CD4-positive, alpha-beta T cell (primary cell): ENCODE measurements around the gene U2AF2. TPM values are rescaled to one million over a fixed set of nuclear protein-coding genes. Genes with fewer than 3 reads are reported as not detected.

Source experiments
- ATAC-seq: fragments of 200-7000 bp; cut with Tn5 transposase; one replicate; pipeline ENCODE4 v1.10.0; 2022; ENCODE audit warnings: mild to moderate bottlenecking; ENCODE audit not compliant: poor library complexity
- CTCF ChIA-PET: fragments of 350-600 bp; sonication (Branson Sonifier 250); formaldehyde crosslinking; loops from one replicate; lab custom pipeline; 2021; ENCODE audit warnings: antibody characterized with exemption, inconsistent platforms; lab: Charles Lee
- POLR2A ChIA-PET: fragments of 350-600 bp; sonication (Branson Sonifier 250); formaldehyde crosslinking; loops from one replicate; lab custom pipeline; 2021; ENCODE audit warnings: antibody characterized with exemption, inconsistent platforms; lab: Charles Lee
- DNase-seq, 14 experiments: peaks; one replicate each; pipeline ENCODE4 v3.0.0-alpha.2; 2013 to 2020; ENCODE audit warnings: mixed read lengths in 2 of 14
- H3K27ac ChIP-seq, 2 donors: one replicate each; pipeline versions ENCODE4 v1.5.1 to v1.7.0; 2013; ENCODE audit warnings: low read length in 2 of 2, low read depth in 1 of 2, mild to moderate bottlenecking in 1 of 2
- H3K27me3 ChIP-seq, 2 experiments: 1 replicate in 1 of 2; 2 replicates in 1 of 2; pipeline versions ENCODE4 v1.6.1 to v1.7.0; 2013; ENCODE audit warnings: low read length in 2 of 2, control low read depth in 1 of 2, mild to moderate bottlenecking in 1 of 2, moderate library complexity in 1 of 2; ENCODE audit not compliant: insufficient read depth in 2 of 2, control insufficient read depth in 1 of 2
- H3K36me3 ChIP-seq: one replicate; pipeline ENCODE4 v1.6.1; 2013; ENCODE audit warnings: low read length, control low read depth; ENCODE audit not compliant: insufficient read depth
- H3K4me1 ChIP-seq: one replicate; pipeline ENCODE4 v1.6.1; 2013; ENCODE audit warnings: low read length, control low read depth; ENCODE audit not compliant: insufficient read depth
- H3K4me3 ChIP-seq: one replicate; pipeline ENCODE4 v1.5.1; 2013; ENCODE audit warnings: mild to moderate bottlenecking, low read length, moderate library complexity
- H3K9me3 ChIP-seq, 2 experiments: 1 replicate in 1 of 2; 2 replicates in 1 of 2; pipeline versions ENCODE4 v1.6.1 to v1.7.0; 2013; ENCODE audit warnings: low read length in 2 of 2, mild to moderate bottlenecking in 2 of 2, control low read depth in 1 of 2, moderate library complexity in 1 of 2; ENCODE audit not compliant: control insufficient read depth in 1 of 2, insufficient read depth in 1 of 2
- H3K27ac Mint-ChIP-seq: one replicate; pipeline ENCODE4 v1.8.0; 2020; ENCODE audit warnings: mixed read lengths
- H3K27me3 Mint-ChIP-seq: one replicate; pipeline ENCODE4 v1.8.0; 2021; ENCODE audit warnings: mixed read lengths
- H3K36me3 Mint-ChIP-seq: one replicate; pipeline ENCODE4 v1.8.0; 2021; ENCODE audit warnings: low read depth, mixed read lengths
- H3K4me1 Mint-ChIP-seq: one replicate; pipeline ENCODE4 v1.8.0; 2021; ENCODE audit warnings: low read depth, mixed read lengths
- H3K4me3 Mint-ChIP-seq: one replicate; pipeline ENCODE4 v1.8.0; 2020; ENCODE audit warnings: mild to moderate bottlenecking, mixed read lengths
- H3K9me3 Mint-ChIP-seq: one replicate; pipeline ENCODE4 v1.8.0; 2020; ENCODE audit warnings: mixed read lengths
- intact Hi-C, 2 experiments: fragments of 100-400 bp; cut with DNase I in 1 of 2; cut with micrococcal nuclease in 1 of 2; formaldehyde crosslinking; loops; one replicate each; pipeline versions ENCODE4 v1.15.1 to v1.9.0; 2023 to 2025; cut with DNase I, micrococcal nuclease
- total RNA-seq, 174 experiments: library from RNA in 2 of 174; stranded (reverse) in 2 of 174; gene quantifications; one replicate each; pipeline ENCODE4 v1.2.3 and lab custom pipeline; 2021 to 2026
- TF ChIP-seq, protein P1 (sequence below): fragments of 200-600 bp; IDR thresholded peaks from one replicate; pipeline ENCODE4 v1.8.0; 2022; ENCODE audit warnings: antibody characterized with exemption, mild to moderate bottlenecking

Gene U2AF2
- total RNA-seq, 2 experiments from 2014 or later: 209 to 212 TPM

DNA sequence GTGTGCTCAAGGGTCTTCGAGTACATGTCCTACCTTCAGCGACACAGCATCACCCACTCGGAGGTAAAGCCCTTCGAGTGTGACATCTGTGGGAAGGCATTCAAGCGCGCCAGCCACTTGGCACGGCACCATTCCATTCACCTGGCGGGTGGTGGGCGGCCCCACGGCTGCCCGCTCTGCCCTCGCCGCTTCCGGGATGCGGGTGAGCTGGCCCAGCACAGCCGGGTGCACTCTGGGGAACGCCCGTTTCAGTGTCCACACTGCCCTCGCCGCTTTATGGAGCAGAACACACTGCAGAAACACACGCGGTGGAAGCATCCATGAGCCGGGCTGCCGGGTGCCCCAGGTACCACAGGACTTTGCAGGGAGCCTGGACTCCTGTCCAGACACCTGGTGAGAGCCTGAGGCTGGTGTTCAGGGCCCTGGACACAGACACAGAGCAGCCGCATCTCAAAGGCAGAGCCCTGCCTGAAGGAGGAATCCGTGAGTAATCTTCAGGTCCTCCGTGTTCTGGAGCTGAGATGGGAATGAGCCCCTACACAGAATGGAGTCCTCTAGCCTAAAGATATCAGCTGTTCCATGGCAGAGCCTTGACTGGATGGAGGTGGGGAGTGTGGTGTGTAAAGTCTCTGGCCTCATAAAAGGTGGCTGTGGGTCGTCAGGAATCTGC, 9.9 kb upstream of the U2AF2 start:
- DNase-seq (no peak), ATAC-seq (no peak)
- H3K4me1 ChIP-seq: peaks cover 75% of the 10 kb centered on the region
- Mint-ChIP-seq H3K4me1 (peaks cover 53% of the 10 kb centered on the region), H3K4me3 (peak overlapping the region; percentile 89), H3K27me3 (no peaks in the 10 kb centered on the region), H3K36me3 (peaks cover 16% of the 10 kb centered on the region), H3K27ac (peak overlapping the region; percentile 36), H3K9me3 (no peaks in the 10 kb centered on the region)
- no peak overlapping the region for H3K4me3 ChIP-seq
- TF ChIP-seq, protein P1, sequence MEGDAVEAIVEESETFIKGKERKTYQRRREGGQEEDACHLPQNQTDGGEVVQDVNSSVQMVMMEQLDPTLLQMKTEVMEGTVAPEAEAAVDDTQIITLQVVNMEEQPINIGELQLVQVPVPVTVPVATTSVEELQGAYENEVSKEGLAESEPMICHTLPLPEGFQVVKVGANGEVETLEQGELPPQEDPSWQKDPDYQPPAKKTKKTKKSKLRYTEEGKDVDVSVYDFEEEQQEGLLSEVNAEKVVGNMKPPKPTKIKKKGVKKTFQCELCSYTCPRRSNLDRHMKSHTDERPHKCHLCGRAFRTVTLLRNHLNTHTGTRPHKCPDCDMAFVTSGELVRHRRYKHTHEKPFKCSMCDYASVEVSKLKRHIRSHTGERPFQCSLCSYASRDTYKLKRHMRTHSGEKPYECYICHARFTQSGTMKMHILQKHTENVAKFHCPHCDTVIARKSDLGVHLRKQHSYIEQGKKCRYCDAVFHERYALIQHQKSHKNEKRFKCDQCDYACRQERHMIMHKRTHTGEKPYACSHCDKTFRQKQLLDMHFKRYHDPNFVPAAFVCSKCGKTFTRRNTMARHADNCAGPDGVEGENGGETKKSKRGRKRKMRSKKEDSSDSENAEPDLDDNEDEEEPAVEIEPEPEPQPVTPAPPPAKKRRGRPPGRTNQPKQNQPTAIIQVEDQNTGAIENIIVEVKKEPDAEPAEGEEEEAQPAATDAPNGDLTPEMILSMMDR: no peak
- intact Hi-C loops: loop anchor here (5.0 kb wide), 3 partner anchors 37 to 258 kb away; partner anchors contain the start of genes FIZ1 (in 1 of the 2) and RPL28 (in 1 of the 2)
- no peak overlapping the region for H3K27ac ChIP-seq
- POLR2A ChIA-PET: interaction anchor here (0.6 to 3.0 kb wide), 3 partner anchors 9 to 1486 kb away, joined by 4 to 24 read pairs (median 10); partner anchors contain the start of genes U2AF2 and ZNF784
- H3K9me3 ChIP-seq: peaks cover 0 to 5% of the 10 kb centered on the region in 2 experiments
- peaks cover 12% of the 10 kb centered on the region for H3K36me3 ChIP-seq
- CTCF ChIA-PET: no interaction called here
- H3K27me3 ChIP-seq: no peaks in the 10 kb centered on the region

DNA sequence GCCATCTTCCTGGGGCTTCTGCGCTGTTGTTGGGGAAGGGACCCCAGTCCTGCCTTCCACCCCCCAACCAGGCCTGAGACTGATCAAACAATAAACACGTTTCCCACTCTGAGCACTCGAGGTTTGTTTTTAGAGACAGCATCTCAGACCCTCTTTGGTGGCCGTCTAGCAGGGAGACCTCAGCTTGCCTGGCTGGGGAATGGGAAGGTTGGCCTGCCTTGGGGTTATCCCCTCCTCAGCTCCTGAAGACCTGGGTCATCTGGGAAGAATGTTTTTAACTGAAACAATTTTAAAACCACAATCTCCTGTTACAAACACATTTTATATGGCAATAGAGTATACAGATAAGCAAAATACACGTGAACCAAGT, 9.3 kb upstream of the U2AF2 start:
- ATAC-seq (no peak), DNase-seq (no peak)
- Mint-ChIP-seq H3K4me3 (peak overlapping the region; percentile 82), H3K27ac (peak overlapping the region; percentile 36), H3K4me1 (peaks cover 53% of the 10 kb centered on the region), H3K27me3 (no peaks in the 10 kb centered on the region), H3K9me3 (no peaks in the 10 kb centered on the region), H3K36me3 (peaks cover 16% of the 10 kb centered on the region)
- intact Hi-C loops: loop anchor here in 1 of 2 experiments (5.0 kb wide), 1 partner anchor 37 kb away; no protein-coding TSS in a partner anchor
- ChIA-PET POLR2A (interaction anchor here (0.6 to 2.0 kb wide), 4 partner anchors 9 to 1487 kb away, joined by 3 to 10 read pairs (median 4); partner anchors contain the start of genes U2AF2 and ZNF524), CTCF (interaction anchor here (0.6 kb wide), 1 partner anchor 12 kb away, joined by 3 read pairs; no protein-coding TSS in a partner anchor)
- H3K27ac ChIP-seq: no peak overlapping the region
- H3K4me1 ChIP-seq: peaks cover 70% of the 10 kb centered on the region
- TF ChIP-seq, protein P1: no peak
- peaks cover 0 to under 1% of the 10 kb centered on the region in 2 experiments for H3K9me3 ChIP-seq
- H3K27me3 ChIP-seq: no peaks in the 10 kb centered on the region
- H3K36me3 ChIP-seq: peaks cover 12% of the 10 kb centered on the region
- no peak overlapping the region for H3K4me3 ChIP-seq

DNA sequence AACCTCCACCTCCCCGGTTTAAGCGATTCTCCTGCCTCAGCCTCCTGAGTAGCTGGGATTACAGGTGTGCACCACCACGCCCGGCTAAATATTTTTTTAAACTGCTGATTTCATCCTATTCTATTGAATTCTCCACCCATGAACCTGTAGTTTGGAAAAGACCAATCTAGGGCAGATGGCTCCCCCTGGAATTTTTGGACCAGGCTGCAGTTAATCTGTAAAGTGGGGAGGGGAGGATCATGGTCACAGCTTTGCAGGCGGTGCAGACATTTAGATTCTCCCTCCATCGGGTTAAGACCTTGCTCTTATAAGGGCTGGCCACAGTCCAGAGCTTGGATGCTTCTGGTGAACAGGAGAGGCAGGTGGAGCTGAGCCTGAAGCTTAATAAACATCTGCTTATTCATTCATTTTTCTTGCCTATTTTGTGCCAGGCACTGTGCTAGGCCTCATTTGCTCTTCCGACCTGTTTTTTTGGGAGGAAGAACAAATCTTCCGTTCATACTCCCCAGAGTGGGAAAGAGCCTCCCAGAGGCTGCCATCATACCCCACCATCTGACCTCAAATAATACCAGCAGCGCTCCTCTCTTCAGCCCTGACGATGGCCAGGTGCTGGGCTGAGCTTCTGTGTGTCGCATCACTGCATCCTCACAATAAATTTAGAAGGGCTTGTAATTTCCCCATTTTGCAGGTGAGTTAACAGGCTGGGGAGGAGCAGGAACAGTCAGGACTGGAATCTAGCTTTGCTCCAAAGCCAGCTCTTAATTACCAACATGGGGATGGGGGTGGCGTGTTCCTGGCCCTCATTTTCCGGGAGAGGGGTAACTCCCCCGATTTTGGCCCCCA, 7.7 kb upstream of the U2AF2 start:
- H3K4me3 Mint-ChIP-seq: peak overlapping the region; percentile 88
- no peaks in the 10 kb centered on the region for H3K27me3 Mint-ChIP-seq
- no peak for ATAC-seq
- ChIA-PET CTCF (interaction anchor here (0.6 to 2.5 kb wide), 3 partner anchors 14 to 41 kb away, joined by 3 to 12 read pairs (median 4); partner anchors contain the start of gene ZNF865), POLR2A (interaction anchor here (0.9 to 2.0 kb wide), 5 partner anchors 9 to 185 kb away, joined by 3 to 14 read pairs (median 4); partner anchors contain the start of gene ISOC2)
- Histone ChIP-seq H3K4me3 (peak overlapping the region; percentile 59), H3K27me3 (no peaks in the 10 kb centered on the region), H3K4me1 (peaks cover 57% of the 10 kb centered on the region), H3K9me3 (no peaks in the 10 kb centered on the region), H3K27ac (peak overlapping the region in 1 of 2 donors; percentile 35), H3K36me3 (peaks cover 12% of the 10 kb centered on the region)
- H3K4me1 Mint-ChIP-seq: peaks cover 43% of the 10 kb centered on the region
- no peak for DNase-seq
- intact Hi-C loops: loop anchor here in 1 of 2 experiments (5.0 kb wide), 1 partner anchor 35 kb away; no protein-coding TSS in a partner anchor
- peaks cover 9% of the 10 kb centered on the region for H3K36me3 Mint-ChIP-seq
- TF ChIP-seq, protein P1: no peak
- H3K9me3 Mint-ChIP-seq: no peaks in the 10 kb centered on the region
- H3K27ac Mint-ChIP-seq: peak overlapping the region; percentile 63
